ENCODE data around the gene C10orf71. TPM values are rescaled to one million over a fixed set of nuclear protein-coding genes. Genes with fewer than 3 reads are reported as not detected.

C10orf71 gene
- total RNA-seq, 1 donor from 2014 or later, result not detected

GRCh38 chr10:49274886-49275285, 24.1 kb upstream of the C10orf71 start:
- no peak for DNase-seq

DNA sequence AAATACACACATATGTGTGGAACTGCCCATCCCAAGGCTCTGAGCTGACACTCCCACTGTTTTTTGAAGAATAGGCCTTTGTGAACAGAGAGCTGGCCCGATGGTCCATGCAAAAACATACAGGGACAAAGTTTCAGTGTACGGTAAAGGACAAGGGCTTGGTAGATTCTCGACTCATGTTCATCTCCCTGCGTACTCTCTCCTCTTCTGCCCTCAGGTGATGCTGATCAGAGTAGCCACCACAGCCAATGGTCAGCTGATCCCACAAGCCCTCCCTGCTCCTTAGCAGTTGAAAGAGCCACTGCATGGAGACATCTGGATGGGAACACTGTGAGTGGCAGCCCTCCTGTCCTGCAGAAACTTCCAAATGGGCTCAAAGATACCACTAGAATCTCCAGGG, 23.1 kb upstream of the C10orf71 start:
- DNase-seq, result no peak

DNA sequence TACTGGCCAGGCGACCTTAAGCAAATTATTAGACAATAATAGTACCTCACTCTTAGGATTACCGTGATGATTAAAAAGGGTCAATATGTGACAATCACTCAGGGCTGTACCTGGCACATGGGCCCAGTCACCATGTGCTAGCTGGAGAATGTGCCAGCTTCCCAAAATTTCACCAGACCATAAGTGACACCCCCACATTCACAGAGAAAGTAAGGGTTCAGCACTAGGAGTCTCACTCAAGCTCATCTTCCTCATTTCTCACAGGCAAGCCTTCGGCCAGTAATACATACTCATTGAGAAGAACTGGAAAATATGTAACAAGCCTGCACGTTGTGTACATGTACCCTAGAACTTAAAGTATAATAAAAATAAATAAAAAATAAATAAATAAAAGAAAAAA, 22.4 kb upstream of the C10orf71 start:
- DNase-seq, result no peak

GRCh38 chr10:49277973-49278372, 21.0 kb upstream of the C10orf71 start:
- no peak for DNase-seq

GRCh38 chr10:49278497-49278981, 20.4 kb upstream of the C10orf71 start:
- DNase-seq, result no peak

DNA sequence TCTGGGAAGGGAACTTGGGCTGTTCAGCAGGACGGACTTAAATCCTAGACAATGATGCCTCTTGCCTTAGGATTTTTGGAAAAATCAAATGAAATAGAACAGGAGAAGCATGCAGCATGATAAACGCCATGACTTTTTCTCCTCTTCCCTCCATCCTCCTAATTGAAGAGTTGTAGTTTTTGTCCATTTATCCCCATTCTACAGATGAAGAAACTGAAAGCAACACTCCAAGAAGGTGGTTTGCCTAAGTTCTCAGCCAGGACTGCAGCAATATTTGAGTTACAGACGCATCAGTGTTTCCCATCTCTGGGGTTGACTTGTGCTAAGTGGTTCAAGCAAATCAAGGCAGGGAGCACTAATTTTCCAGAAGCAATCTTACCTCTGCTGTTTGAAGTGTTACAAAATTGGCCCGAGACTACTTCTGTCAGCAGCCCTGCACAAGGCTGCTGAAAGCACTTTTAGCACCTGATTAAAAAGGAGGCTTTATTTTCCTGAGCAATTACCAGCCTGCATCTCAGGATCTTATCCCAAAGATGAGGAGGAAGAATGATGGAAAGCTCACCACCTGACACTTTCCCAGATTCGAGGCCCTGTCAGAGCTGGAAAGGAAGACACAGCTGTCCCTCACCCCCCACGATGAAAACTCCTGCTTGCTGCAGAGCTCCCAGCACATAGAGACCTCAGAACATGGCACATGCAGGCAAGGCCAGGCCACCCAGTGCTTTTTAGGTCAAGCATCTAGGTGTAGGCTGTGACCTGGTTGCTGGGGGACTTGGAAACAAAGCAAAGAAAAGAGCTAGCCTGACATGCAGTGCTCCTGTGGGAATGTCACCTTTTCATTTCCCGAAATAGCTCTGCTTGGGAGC, 19.7 kb upstream of the C10orf71 start:
- DNase-seq, result no peak

GRCh38 chr10:49280001-49280408, 19.0 kb upstream of the C10orf71 start:
- DNase-seq, result no peak

DNA sequence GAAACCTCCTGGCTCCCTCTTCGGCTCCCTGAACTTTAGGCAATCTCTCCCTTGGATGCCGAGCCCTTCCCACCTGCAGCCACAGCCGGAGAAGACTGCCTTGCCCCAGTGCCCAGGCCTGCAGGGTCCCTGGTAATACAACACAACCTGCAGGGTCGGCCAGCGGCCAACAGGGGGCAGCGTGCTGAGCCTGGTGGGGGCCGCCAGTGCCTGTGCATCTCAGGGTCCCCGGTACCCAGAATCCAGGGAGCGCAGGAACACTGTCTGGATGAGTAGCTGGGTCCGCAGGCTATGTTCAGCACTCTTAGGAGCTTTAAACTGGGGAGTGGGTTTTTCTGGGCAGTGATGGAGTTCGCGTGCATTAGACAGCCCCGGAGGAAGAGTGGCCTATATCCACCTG, 17.5 kb upstream of the C10orf71 start:
- DNase-seq, result no peak

DNA sequence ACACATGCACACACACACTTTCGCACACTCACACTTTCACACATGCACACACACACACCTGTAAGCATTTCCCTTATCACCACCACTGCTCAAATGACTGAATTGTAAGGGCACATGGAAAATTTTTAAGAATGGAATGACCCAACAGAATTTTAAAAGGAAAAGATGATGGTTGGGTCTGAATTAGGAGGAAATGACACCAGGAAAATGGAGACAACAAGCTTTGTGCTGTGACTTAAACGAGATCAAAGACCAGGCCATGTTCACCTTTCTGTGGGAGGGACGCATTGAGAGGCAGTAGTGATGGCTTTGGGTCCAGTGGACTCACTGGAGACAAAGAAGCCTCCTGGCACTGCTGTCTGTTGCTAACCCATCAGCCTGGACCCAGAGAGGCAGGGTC, 16.7 kb upstream of the C10orf71 start:
- DNase-seq, result no peak

DNA sequence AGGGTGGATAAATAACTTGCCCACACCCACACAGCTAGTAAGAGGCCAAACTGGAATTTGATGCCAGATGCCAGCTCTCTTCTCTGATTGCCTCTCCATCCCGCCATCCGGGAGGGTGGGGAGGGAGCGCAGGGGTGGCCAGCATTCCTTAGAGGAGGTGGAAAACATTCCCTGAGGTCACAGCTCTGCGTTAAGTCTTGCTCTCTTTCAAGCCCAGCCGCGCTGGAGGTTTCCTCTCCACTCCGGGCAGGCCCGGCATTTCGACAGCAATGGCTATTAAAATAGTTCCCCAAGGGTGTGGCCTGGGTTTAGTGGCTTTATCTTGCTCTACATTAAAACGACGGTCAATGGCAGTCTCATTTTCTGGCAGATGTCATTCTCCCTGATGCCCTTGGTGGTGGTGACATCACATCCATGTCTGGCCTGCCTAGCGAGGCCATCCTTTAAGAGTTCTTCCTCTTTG, 16.1 kb upstream of the C10orf71 start:
- DNase-seq, result no peak

DNA sequence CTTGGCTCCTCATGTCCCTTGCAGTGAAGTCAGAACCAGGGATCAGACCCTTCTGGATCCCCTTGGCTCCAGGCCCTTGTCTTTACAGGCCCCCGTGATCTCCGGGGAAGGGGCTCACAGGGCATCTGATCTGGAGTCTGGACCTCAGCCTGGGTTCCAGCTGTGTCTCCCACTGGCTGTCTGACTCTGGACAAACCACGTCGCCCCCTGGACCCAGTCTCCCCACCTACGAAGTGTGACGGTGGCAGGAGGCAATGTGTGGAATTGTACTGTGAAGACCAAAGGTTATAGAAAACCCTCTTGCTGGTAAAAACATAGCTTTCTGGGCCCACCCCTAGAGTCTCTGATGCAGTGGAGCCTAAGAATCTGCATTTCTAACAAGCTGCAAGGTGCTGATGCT, 15.5 kb upstream of the C10orf71 start:
- no peak for DNase-seq

DNA sequence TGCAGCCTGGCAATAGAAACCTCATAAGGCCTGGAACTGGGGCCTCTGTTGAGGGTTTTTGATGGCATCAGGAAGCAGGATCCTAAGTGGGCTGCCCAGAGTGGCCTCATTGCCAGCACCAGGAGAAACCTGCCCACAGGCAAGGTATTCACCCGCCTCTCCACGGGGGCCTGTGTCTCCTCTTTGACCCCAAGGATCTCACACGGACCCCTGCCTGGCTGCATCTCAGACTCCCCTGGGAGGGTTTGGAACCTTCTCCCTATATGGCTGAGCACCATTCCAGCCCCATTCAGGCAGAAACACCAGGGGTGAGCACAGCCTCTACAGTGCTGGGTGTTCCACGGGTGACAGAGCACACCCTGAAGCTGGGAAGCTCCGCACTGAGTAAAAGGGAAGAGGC, 14.6 kb upstream of the C10orf71 start:
- no peak for DNase-seq

DNA sequence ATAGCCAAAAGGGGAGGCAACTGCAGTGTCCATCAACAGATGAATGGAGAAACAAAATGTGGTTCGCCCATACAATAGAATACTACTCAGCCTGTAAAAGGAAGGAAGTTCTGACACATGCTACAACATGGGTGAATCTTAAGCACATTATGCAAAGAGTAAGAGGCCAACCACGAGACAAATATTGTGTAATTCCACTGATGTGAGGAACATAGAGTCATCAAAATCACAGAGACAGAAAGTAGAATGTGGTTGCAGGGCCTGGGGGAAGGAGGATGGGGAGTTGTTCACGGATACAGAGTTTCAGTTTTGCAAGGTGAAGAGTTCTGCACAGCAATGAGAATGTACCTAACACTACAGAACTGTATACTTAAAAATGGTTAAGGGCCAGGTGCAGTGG, 13.7 kb upstream of the C10orf71 start:
- no peak for DNase-seq

DNA sequence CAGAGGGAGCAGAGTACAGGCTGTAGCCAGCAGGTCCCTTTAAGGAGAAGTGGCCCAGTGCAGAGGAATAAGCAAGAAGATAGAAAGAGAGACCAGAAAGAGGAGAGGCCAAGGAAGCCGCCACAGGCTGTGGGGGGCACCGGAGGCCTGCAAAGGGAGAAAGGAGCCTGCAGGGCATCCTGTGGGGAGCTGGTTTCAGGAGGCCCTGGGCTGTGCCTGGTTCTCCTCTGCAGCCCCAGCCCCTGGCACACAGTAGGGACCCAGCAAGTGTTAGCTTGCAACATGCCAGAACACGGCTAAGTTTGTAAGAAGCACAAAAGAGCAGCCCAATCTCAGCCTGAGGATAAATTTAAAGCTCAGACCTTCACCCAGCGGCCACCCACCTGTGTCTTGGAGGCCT, 12.3 kb upstream of the C10orf71 start:
- no peak for DNase-seq

- DNase-seq, result no peak
Measured at GRCh38 chr10:49287689-49288340, 11.2 kb upstream of the C10orf71 start.

DNA sequence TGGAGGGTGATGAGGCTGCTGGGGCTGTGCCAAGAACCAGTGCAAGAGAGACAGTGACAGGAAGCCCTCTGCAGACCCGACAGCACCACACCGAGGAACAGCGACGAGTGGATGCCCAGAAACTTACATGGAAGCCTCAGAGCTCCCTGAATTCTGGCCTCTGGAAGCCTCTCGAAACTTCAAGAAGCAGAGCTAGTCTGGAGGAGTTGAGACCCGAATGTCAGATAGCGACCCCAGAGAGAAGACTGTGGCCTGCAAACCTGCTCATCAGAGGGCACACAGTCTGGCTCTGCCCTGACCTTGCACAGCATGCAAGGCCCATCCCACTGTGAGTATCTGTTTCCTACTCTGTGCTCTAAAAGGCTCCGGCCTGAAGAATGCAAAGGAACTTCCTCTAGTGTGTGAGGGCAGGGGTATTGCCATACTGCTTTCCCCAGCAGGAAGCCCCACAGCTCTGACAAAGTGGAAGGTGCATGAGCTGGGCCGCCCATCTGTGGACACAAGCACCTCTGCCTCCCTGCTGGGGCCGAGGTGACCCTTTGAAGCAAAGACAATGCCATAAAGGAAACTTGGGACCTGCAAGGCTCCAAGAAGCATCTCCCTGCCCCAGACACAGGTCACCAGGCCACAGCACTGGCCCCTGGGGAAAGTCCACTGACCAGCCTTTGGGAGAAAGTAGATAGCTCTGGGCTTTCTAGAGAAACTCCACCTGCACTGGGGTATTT, 10.5 kb upstream of the C10orf71 start:
- no peak for DNase-seq

- DNase-seq, result no peak
Measured at GRCh38 chr10:49289480-49289879, 9.5 kb upstream of the C10orf71 start.

- no peak for DNase-seq
Measured at GRCh38 chr10:49290131-49290530, 8.8 kb upstream of the C10orf71 start.

- DNase-seq, result no peak
Measured at GRCh38 chr10:49290607-49291006, 8.4 kb upstream of the C10orf71 start.

DNA sequence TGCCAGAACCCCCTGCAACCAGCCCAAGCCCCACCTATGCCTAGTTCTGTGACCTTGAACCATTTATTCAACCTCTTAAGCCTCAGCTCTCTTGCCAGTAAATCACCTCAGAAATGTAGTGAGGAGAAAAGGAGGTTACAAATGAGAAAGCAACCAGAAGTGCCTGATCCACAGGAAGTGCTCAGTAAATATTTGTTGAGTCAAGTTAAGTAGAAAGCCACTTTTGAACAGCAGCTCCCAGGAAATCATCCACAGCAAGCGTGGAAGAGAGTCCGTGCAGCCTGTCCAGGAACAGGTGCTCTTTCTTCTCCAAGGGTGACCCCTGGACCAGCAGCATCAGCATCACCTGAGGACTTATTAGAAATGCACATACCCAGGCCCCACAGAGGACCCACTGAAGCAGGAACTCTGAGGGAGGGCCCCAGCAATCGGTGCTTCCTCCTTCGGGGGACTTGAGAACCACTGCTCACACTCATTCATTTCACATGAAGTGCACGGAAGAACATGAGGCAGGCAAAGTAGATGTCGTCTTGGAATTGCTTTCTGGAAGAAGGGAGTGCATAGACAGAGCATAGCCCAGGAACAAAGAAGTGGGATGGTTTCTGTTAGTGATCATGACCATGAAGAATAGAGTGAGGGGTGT, 6.3 kb upstream of the C10orf71 start:
- DNase-seq, result no peak

- no peak for DNase-seq
Measured at GRCh38 chr10:49293208-49293603, 5.8 kb upstream of the C10orf71 start.

GRCh38 chr10:49294731-49295130, 4.2 kb upstream of the C10orf71 start:
- no peak for DNase-seq

- no peak for DNase-seq
Measured at GRCh38 chr10:49295297-49295696, 3.7 kb upstream of the C10orf71 start.
